Suprapubic skin (tissue), 4 donors: ENCODE results near the gene PHKG2. TPM values are rescaled to one million over a fixed set of nuclear protein-coding genes. Genes with fewer than 3 reads are reported as not detected.

Source experiments
- DNase-seq, 2 donors: peaks; one replicate each; pipeline ENCODE4 v3.0.0-alpha.2; 2019; ENCODE audit warnings: low spot score in 2 of 2
- H3K27ac ChIP-seq: fragments of 200-600 bp; sonication (generic); one replicate; pipeline ENCODE4 v1.5.1; 2019
- H3K27me3 ChIP-seq: fragments of 200-600 bp; sonication (generic); one replicate; pipeline ENCODE4 v1.5.1; 2019
- H3K36me3 ChIP-seq: fragments of 200-600 bp; sonication (generic); one replicate; pipeline ENCODE4 v1.5.1; 2019
- H3K4me1 ChIP-seq: fragments of 200-600 bp; sonication (generic); one replicate; pipeline ENCODE4 v1.5.1; 2019
- H3K4me3 ChIP-seq: fragments of 200-600 bp; sonication (generic); one replicate; pipeline ENCODE4 v1.5.1; 2019; ENCODE audit warnings: mild to moderate bottlenecking
- H3K9me3 ChIP-seq: fragments of 200-600 bp; sonication (generic); one replicate; pipeline ENCODE4 v1.5.1; 2019
- EP300 ChIP-seq: sonication (generic); formaldehyde crosslinking; IDR thresholded peaks from one replicate; pipeline ENCODE4 v1.6.1; 2017; ENCODE audit warnings: antibody characterized with exemption
- POLR2A ChIP-seq, 2 donors: fragments of 450-650 bp; IDR thresholded peaks; one replicate each; pipeline ENCODE4 v1.6.1; 2017; ENCODE audit warnings: antibody characterized with exemption in 2 of 2, mild to moderate bottlenecking in 2 of 2, moderate library complexity in 2 of 2
- POLR2AphosphoS5 ChIP-seq, 3 donors: sonication (generic); formaldehyde crosslinking; IDR thresholded peaks; one replicate each; pipeline ENCODE4 v1.6.1; 2017; ENCODE audit warnings: antibody characterized with exemption in 3 of 3
- WGBS: methylation state at CpG from one replicate; pipeline ENCODE4 v1.1.5; 2018; 5-methylcytosine and 5-hydroxymethylcytosine counted together
- total RNA-seq, 4 donors: library from RNA; depleted of rRNA; stranded (reverse); fragments of >200 nt; gene quantifications; one replicate each; pipeline ENCODE4 v1.1.0, GENCODE V29; 2016
- TF ChIP-seq, protein P1 (sequence below), 2 donors: fragments of 200-600 bp in 1 of 2; fragments of 450-650 bp in 1 of 2; sonication (generic) in 1 of 2; IDR thresholded peaks; one replicate each; pipeline ENCODE4 v1.5.1; 2016 to 2019; ENCODE audit warnings: antibody characterized with exemption in 2 of 2, mild to moderate bottlenecking in 1 of 2, moderate library complexity in 1 of 2

The PHKG2 gene
- total RNA-seq, 4 donors from 2014 or later = 24.8 to 54.9 (median 36.1) TPM

DNA sequence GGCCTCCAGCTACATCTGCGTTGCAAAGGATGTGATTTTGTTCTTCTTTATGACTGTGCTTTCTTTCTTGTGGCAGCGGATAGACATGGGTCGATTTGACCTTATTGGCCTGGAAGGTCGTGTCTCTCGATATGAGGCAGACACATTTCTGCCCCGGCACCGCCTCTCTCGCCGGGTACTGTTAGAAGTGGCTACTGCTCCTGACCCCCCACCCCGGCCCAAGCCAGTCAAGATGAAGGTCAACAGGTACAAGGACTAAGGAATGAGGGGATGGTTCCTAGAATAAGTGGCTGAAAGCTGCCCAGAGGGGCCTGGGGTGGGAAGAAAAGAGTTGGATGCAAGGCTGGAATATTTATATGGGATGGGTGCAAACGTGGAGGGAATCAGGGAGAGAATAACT, 28.1 kb upstream of the PHKG2 start:
- no peaks in the 10 kb centered on the region for H3K9me3 ChIP-seq
- DNase-seq = no peak
- H3K4me1 ChIP-seq = no peaks in the 10 kb centered on the region
- H3K27ac ChIP-seq = no peak overlapping the region
- no peak overlapping the region for H3K4me3 ChIP-seq
- no peaks in the 10 kb centered on the region for H3K27me3 ChIP-seq
- H3K36me3 ChIP-seq = peaks cover 97% of the 10 kb centered on the region
- WGBS = 93% methylated on average over 11 of the region's 11 CpGs
- TF ChIP-seq POLR2A (IDR thresholded peaks at IDR 0.05) (no peak), EP300 (no peak), POLR2AphosphoS5 (IDR thresholded peaks at IDR 0.05) (no peak)
- TF ChIP-seq, protein P1, sequence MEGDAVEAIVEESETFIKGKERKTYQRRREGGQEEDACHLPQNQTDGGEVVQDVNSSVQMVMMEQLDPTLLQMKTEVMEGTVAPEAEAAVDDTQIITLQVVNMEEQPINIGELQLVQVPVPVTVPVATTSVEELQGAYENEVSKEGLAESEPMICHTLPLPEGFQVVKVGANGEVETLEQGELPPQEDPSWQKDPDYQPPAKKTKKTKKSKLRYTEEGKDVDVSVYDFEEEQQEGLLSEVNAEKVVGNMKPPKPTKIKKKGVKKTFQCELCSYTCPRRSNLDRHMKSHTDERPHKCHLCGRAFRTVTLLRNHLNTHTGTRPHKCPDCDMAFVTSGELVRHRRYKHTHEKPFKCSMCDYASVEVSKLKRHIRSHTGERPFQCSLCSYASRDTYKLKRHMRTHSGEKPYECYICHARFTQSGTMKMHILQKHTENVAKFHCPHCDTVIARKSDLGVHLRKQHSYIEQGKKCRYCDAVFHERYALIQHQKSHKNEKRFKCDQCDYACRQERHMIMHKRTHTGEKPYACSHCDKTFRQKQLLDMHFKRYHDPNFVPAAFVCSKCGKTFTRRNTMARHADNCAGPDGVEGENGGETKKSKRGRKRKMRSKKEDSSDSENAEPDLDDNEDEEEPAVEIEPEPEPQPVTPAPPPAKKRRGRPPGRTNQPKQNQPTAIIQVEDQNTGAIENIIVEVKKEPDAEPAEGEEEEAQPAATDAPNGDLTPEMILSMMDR (IDR thresholded peaks at IDR 0.05) = no peak

DNA sequence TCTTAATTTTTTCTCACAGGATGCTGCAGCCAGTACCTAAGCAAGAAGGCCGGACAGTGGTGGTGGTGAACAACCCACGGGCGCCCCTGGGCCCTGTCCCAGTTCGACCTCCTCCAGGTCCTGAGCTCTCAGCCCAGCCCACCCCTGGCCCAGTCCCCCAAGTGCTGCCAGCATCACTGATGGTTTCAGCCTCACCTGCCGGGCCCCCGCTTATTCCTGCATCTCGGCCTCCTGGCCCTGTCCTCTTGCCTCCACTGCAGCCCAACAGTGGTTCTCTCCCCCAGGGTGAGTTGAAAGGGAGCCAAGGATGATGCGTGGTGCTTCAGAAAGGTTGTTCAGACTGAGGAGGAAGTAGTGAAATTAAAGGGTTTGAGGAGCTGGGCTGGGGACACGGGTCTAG, 27.5 kb upstream of the PHKG2 start:
- no peaks in the 10 kb centered on the region for H3K4me1 ChIP-seq
- WGBS = 88% methylated on average over 8 of the region's 9 CpGs
- no peak overlapping the region for H3K4me3 ChIP-seq
- TF ChIP-seq, protein P1 (IDR thresholded peaks at IDR 0.05) = no peak
- TF ChIP-seq POLR2AphosphoS5 (IDR thresholded peaks at IDR 0.05) (no peak), POLR2A (IDR thresholded peaks at IDR 0.05) (no peak), EP300 (no peak)
- peaks cover 97% of the 10 kb centered on the region for H3K36me3 ChIP-seq
- H3K9me3 ChIP-seq = no peaks in the 10 kb centered on the region
- no peak overlapping the region for H3K27ac ChIP-seq
- H3K27me3 ChIP-seq = no peaks in the 10 kb centered on the region
- DNase-seq = no peak

DNA sequence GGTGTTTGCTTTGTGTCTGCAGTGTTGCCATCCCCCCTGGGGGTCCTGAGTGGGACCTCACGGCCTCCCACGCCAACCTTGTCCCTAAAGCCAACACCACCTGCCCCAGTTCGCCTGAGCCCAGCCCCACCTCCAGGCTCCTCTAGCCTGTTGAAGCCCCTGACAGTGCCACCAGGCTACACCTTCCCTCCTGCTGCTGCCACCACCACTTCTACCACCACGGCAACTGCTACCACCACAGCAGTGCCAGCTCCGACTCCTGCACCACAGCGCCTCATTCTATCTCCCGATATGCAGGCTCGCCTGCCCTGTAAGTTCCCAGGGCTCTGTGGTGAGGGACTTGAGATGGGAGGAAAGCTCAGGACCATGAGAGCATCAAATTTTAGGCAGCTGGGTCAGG, 27.1 kb upstream of the PHKG2 start:
- no peak for DNase-seq
- WGBS = 94% methylated on average over 8 of the region's 8 CpGs
- H3K27ac ChIP-seq = no peak overlapping the region
- H3K36me3 ChIP-seq = peaks cover 96% of the 10 kb centered on the region
- H3K4me3 ChIP-seq = no peak overlapping the region
- no peaks in the 10 kb centered on the region for H3K4me1 ChIP-seq
- no peaks in the 10 kb centered on the region for H3K9me3 ChIP-seq
- TF ChIP-seq POLR2A (IDR thresholded peaks at IDR 0.05) (no peak), EP300 (no peak)
- H3K27me3 ChIP-seq = no peaks in the 10 kb centered on the region

DNA sequence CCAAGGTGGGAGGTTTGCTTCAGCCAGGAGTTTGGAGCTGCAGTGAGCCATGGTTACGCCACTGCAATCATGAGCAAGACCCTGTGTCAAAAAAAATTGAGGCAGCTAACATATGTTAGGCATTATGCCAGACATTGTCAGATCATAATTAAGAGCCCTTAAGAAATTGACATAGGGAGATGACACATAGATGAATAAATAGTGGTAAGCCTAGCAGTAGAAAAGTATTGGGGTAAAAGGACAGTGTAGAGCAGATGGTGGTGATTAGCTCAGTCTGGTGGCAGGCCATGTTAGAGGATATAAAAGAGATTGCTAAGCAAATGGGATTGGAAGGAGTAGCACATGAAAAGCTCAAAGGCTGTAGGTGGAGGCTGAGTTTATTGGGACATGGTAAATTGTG, 26.6 kb upstream of the PHKG2 start:
- no peak overlapping the region for H3K4me3 ChIP-seq
- no peak for DNase-seq
- TF ChIP-seq, protein P1 (IDR thresholded peaks at IDR 0.05) = no peak
- TF ChIP-seq POLR2A (IDR thresholded peaks at IDR 0.05) (no peak), EP300 (no peak), POLR2AphosphoS5 (IDR thresholded peaks at IDR 0.05) (no peak)
- whole genome bisulfite sequencing = 95% methylated on average over 1 of the region's 1 CpG
- H3K4me1 ChIP-seq = no peaks in the 10 kb centered on the region
- H3K27ac ChIP-seq = no peak overlapping the region
- no peaks in the 10 kb centered on the region for H3K27me3 ChIP-seq
- H3K36me3 ChIP-seq = peaks cover 96% of the 10 kb centered on the region
- no peaks in the 10 kb centered on the region for H3K9me3 ChIP-seq

DNA sequence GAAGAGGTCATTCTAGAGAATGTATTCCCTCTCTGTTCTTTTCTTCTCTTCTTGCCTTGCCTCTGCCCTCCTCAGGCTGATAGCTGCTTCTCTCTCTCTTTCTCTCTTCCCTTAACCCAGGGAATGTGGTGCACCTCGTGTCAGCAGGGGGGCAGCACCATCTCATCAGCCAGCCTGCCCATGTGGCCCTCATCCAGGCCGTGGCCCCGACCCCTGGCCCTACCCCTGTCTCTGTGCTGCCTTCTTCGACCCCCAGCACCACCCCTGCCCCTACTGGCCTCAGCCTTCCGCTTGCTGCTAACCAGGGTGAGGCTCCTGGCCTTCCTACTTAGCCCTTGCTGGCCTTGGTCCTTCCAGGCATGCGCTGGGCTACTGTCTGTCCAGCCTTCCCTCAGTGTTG, 25.8 kb upstream of the PHKG2 start:
- TF ChIP-seq POLR2A (IDR thresholded peaks at IDR 0.05) = no peak
- no peak for TF ChIP-seq EP300
- no peak for TF ChIP-seq POLR2AphosphoS5 (IDR thresholded peaks at IDR 0.05)
- TF ChIP-seq, protein P1 (IDR thresholded peaks at IDR 0.05) = no peak
- H3K27ac ChIP-seq = no peak overlapping the region
- no peak overlapping the region for H3K4me3 ChIP-seq
- WGBS = 76% methylated on average over 6 of the region's 6 CpGs
- H3K36me3 ChIP-seq = peaks cover 94% of the 10 kb centered on the region
- H3K4me1 ChIP-seq = no peaks in the 10 kb centered on the region
- no peaks in the 10 kb centered on the region for H3K9me3 ChIP-seq
- H3K27me3 ChIP-seq = no peaks in the 10 kb centered on the region
- DNase-seq = no peak

DNA sequence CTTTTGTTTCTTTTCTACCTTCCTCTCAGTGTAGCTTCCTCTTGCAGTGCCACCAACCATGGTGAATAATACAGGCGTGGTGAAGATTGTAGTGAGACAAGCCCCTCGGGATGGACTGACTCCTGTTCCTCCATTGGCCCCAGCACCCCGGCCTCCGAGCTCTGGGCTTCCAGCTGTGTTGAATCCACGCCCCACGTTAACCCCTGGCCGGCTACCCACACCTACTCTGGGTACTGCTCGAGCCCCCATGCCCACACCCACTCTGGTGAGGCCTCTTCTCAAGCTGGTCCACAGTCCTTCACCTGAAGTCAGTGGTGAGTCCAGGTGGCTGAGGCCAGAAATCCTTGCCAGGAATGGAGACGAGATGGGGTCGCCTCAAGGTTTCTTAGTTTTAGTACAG, 25.3 kb upstream of the PHKG2 start:
- WGBS = 89% methylated on average over 10 of the region's 10 CpGs
- TF ChIP-seq POLR2AphosphoS5 (IDR thresholded peaks at IDR 0.05) = no peak
- no peak for TF ChIP-seq EP300
- TF ChIP-seq POLR2A (IDR thresholded peaks at IDR 0.05) = no peak
- TF ChIP-seq, protein P1 (IDR thresholded peaks at IDR 0.05) = no peak
- H3K27me3 ChIP-seq = no peaks in the 10 kb centered on the region

More for the DNA sequence above, 25.3 kb upstream of the PHKG2 start:
- no peak overlapping the region for H3K4me3 ChIP-seq
- no peak overlapping the region for H3K27ac ChIP-seq
- H3K9me3 ChIP-seq = no peaks in the 10 kb centered on the region
- H3K36me3 ChIP-seq = peaks cover 95% of the 10 kb centered on the region
- H3K4me1 ChIP-seq = no peaks in the 10 kb centered on the region
- DNase-seq = no peak
